WTC11 (cell line): ENCODE data around the gene FHAD1. TPM values are rescaled to one million over a fixed set of nuclear protein-coding genes. Genes with fewer than 3 reads are reported as not detected.

Experiments
- ATAC-seq: fragments of 200-7000 bp; cut with Tn5 transposase; 2 replicates; pipeline ENCODE4 v1.10.0; 2021; ENCODE audit warnings: mild to moderate bottlenecking, moderate library complexity
- CTCF ChIA-PET: fragments of 300-600 bp; sonication (Branson Sonifier 250); formaldehyde crosslinking; loops from one replicate; lab custom pipeline; 2021; ENCODE audit warnings: antibody characterized with exemption; lab: Charles Lee
- POLR2A ChIA-PET: fragments of 350-600 bp; sonication (Branson Sonifier 250); formaldehyde crosslinking; loops from one replicate; lab custom pipeline; 2021; ENCODE audit warnings: antibody characterized with exemption; lab: Charles Lee
- DNase-seq: peaks from one replicate; pipeline ENCODE4 v3.0.0; 2021; ENCODE audit warnings: low spot score
- H3K27ac Mint-ChIP-seq: 2 replicates; pipeline ENCODE4 v1.8.0; 2021; ENCODE audit warnings: mixed read lengths
- H3K27me3 Mint-ChIP-seq: 2 replicates; pipeline ENCODE4 v1.8.0; 2021; ENCODE audit warnings: low read depth, mild to moderate bottlenecking, moderate library complexity, mixed read lengths
- H3K36me3 Mint-ChIP-seq: 2 replicates; pipeline ENCODE4 v1.8.0; 2021; ENCODE audit warnings: mixed read lengths
- H3K4me1 Mint-ChIP-seq: 2 replicates; pipeline ENCODE4 v1.8.0; 2022; ENCODE audit warnings: mixed read lengths
- H3K4me3 Mint-ChIP-seq: 2 replicates; pipeline ENCODE4 v1.8.0; 2021; ENCODE audit warnings: mild to moderate bottlenecking, moderate library complexity, mixed read lengths
- H3K9me3 Mint-ChIP-seq: 2 replicates; pipeline ENCODE4 v1.8.0; 2021; ENCODE audit warnings: mixed read lengths
- CBFB ChIP-seq: sonication (generic); formaldehyde crosslinking; IDR thresholded peaks from 2 replicates; pipeline ENCODE4 v1.8.1; 2022; ENCODE audit warnings: mild to moderate bottlenecking, low read depth, missing genetic modification reagents
- CTCF ChIP-seq: fragments of 200-600 bp; IDR thresholded peaks from 2 replicates; pipeline ENCODE4 v1.8.0; 2022; ENCODE audit warnings: antibody characterized with exemption
- FOXK1 ChIP-seq: sonication (generic); formaldehyde crosslinking; IDR thresholded peaks from 2 replicates; pipeline ENCODE4 v1.8.0; 2022; ENCODE audit warnings: mild to moderate bottlenecking, moderate library complexity, missing genetic modification reagents
- IRF2 ChIP-seq: sonication (generic); formaldehyde crosslinking; IDR thresholded peaks from 2 replicates; pipeline ENCODE4 v1.8.0; 2022; ENCODE audit warnings: low read depth, missing genetic modification reagents, borderline replicate concordance
- NR1H2 ChIP-seq: sonication (generic); formaldehyde crosslinking; IDR thresholded peaks from 2 replicates; pipeline ENCODE4 v1.9.0; 2021; ENCODE audit warnings: mild to moderate bottlenecking, moderate library complexity, missing genetic modification reagents
- NR3C1 ChIP-seq: sonication (generic); formaldehyde crosslinking; conservative IDR thresholded peaks from 2 replicates; pipeline ENCODE4 v1.8.1; 2023; ENCODE audit warnings: low read depth, mild to moderate bottlenecking, missing genetic modification reagents
- TP53 ChIP-seq: sonication (generic); formaldehyde crosslinking; IDR thresholded peaks from 2 replicates; pipeline ENCODE4 v1.8.1; 2023; ENCODE audit warnings: mild to moderate bottlenecking, missing genetic modification reagents
- ZNF121 ChIP-seq: sonication (generic); formaldehyde crosslinking; IDR thresholded peaks from 2 replicates; pipeline ENCODE4 v1.8.0; 2023; ENCODE audit warnings: missing genetic modification reagents
- ZNF263 ChIP-seq: sonication (generic); formaldehyde crosslinking; IDR thresholded peaks from 2 replicates; pipeline ENCODE4 v1.8.1; 2022; ENCODE audit warnings: low read depth, mild to moderate bottlenecking, moderate library complexity, missing genetic modification reagents
- ZNF532 ChIP-seq: fragments of 250-450 bp; sonication (Bioruptor Pico); IDR thresholded peaks from 2 replicates; pipeline ENCODE4 v1.9.0; 2021; ENCODE audit warnings: mild to moderate bottlenecking, borderline replicate concordance
- ZNF671 ChIP-seq: fragments of 250-450 bp; sonication (Bioruptor Pico); IDR thresholded peaks from 2 replicates; pipeline ENCODE4 v1.8.0; 2021; ENCODE audit warnings: mild to moderate bottlenecking
- total RNA-seq: library from RNA; stranded (reverse); gene quantifications from 3 replicates; pipeline ENCODE4 v1.2.3, GENCODE V29; 2021
- TF ChIP-seq, protein P1 (sequence below): sonication (generic); formaldehyde crosslinking; IDR thresholded peaks from 2 replicates; pipeline ENCODE4 v1.8.1; 2023; ENCODE audit warnings: mild to moderate bottlenecking, missing genetic modification reagents, moderate library complexity
- TF ChIP-seq, protein P2 (sequence below): sonication (generic); formaldehyde crosslinking; IDR thresholded peaks from 2 replicates; pipeline ENCODE4 v1.8.0; 2023; ENCODE audit warnings: missing genetic modification reagents
- TF ChIP-seq, protein P3 (sequence below): sonication (generic); formaldehyde crosslinking; IDR thresholded peaks from 2 replicates; pipeline ENCODE4 v1.8.1; 2023; ENCODE audit warnings: mild to moderate bottlenecking, missing genetic modification reagents
- TF ChIP-seq, protein P4 (sequence below): fragments of 250-450 bp; sonication (Bioruptor Pico); IDR thresholded peaks from 2 replicates; pipeline ENCODE4 v2.1.2; 2022; ENCODE audit warnings: mild to moderate bottlenecking, moderate library complexity
- TF ChIP-seq, protein P5 (sequence below): fragments of 250-450 bp; sonication (Bioruptor Pico); IDR thresholded peaks from 2 replicates; pipeline ENCODE4 v1.8.0; 2021; ENCODE audit warnings: mild to moderate bottlenecking

Gene FHAD1
- total RNA-seq, 1 experiment from 2014 or later: 3.0 TPM

- TF ChIP-seq, protein P1, sequence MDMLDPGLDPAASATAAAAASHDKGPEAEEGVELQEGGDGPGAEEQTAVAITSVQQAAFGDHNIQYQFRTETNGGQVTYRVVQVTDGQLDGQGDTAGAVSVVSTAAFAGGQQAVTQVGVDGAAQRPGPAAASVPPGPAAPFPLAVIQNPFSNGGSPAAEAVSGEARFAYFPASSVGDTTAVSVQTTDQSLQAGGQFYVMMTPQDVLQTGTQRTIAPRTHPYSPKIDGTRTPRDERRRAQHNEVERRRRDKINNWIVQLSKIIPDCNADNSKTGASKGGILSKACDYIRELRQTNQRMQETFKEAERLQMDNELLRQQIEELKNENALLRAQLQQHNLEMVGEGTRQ (CRISPR knock-in tag): no peak
- TF ChIP-seq ZNF532 (CRISPR knock-in tag): no peak
- TF ChIP-seq, protein P2, sequence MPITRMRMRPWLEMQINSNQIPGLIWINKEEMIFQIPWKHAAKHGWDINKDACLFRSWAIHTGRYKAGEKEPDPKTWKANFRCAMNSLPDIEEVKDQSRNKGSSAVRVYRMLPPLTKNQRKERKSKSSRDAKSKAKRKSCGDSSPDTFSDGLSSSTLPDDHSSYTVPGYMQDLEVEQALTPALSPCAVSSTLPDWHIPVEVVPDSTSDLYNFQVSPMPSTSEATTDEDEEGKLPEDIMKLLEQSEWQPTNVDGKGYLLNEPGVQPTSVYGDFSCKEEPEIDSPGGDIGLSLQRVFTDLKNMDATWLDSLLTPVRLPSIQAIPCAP: no peak
- TF ChIP-seq, protein P3, sequence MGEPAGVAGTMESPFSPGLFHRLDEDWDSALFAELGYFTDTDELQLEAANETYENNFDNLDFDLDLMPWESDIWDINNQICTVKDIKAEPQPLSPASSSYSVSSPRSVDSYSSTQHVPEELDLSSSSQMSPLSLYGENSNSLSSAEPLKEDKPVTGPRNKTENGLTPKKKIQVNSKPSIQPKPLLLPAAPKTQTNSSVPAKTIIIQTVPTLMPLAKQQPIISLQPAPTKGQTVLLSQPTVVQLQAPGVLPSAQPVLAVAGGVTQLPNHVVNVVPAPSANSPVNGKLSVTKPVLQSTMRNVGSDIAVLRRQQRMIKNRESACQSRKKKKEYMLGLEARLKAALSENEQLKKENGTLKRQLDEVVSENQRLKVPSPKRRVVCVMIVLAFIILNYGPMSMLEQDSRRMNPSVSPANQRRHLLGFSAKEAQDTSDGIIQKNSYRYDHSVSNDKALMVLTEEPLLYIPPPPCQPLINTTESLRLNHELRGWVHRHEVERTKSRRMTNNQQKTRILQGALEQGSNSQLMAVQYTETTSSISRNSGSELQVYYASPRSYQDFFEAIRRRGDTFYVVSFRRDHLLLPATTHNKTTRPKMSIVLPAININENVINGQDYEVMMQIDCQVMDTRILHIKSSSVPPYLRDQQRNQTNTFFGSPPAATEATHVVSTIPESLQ (CRISPR knock-in tag): no peak
These were observed 94.8 kb downstream of the FHAD1 start (continued) for GRCh38 chr1:15341634-15342407.

- DNase-seq (no peak), ATAC-seq (no peak)
- Mint-ChIP-seq H3K27ac (no peak overlapping the region), H3K36me3 (peaks cover 6% of the 10 kb centered on the region), H3K9me3 (peaks cover 11% of the 10 kb centered on the region), H3K4me3 (no peak overlapping the region), H3K27me3 (peaks cover 3% of the 10 kb centered on the region; the same call in 1 of the 2 replicates), H3K4me1 (peaks cover 5% of the 10 kb centered on the region; the same call in 1 of the 2 replicates)
- TF ChIP-seq CBFB (CRISPR knock-in tag) (no peak), ZNF263 (CRISPR knock-in tag) (no peak), ZNF121 (peak; percentile 68; the same call in 1 of the 2 replicates), FOXK1 (CRISPR knock-in tag) (no peak)
- TF ChIP-seq, protein P4, sequence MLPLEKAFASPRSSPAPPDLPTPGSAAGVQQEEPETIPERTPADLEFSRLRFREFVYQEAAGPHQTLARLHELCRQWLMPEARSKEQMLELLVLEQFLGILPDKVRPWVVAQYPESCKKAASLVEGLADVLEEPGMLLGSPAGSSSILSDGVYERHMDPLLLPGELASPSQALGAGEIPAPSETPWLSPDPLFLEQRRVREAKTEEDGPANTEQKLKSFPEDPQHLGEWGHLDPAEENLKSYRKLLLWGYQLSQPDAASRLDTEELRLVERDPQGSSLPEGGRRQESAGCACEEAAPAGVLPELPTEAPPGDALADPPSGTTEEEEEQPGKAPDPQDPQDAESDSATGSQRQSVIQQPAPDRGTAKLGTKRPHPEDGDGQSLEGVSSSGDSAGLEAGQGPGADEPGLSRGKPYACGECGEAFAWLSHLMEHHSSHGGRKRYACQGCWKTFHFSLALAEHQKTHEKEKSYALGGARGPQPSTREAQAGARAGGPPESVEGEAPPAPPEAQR (CRISPR knock-in tag): no peak
- CTCF ChIA-PET: interaction anchor here (1.1 kb wide), 1 partner anchor 19 kb away, joined by 3 read pairs; no protein-coding TSS in a partner anchor
- POLR2A ChIA-PET: no interaction called here
These were observed 95.5 kb downstream of the FHAD1 start for GRCh38 chr1:15342408-15342967.

DNA sequence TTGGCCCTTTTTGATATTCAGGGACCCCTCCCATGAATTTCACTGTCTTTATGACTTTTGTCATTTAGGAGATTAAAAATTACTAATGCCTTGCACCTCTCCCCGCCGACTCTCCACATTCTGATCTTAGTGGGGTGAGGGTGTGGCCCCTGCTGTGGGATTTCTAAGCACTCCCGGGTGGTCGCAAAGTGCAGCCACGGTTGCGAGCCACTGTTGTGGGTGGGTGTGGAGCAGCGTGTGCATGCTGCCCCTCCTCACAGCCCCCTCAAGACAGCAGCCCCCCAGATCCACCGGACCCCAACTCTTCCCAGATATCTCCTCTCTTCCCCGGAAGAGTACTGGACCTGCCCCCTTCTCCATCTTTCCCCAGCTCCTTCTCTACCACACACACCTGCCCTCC is 96.1 kb downstream of the FHAD1 start:
- ChIA-PET POLR2A (no interaction called here), CTCF (interaction anchor here (1.1 kb wide), 1 partner anchor 20 kb away, joined by 3 read pairs; no protein-coding TSS in a partner anchor)
- Mint-ChIP-seq H3K27ac (no peak overlapping the region), H3K27me3 (peaks cover 3% of the 10 kb centered on the region; the same call in 1 of the 2 replicates), H3K4me1 (peaks cover 5% of the 10 kb centered on the region; the same call in 1 of the 2 replicates), H3K4me3 (no peak overlapping the region), H3K9me3 (peaks cover 10% of the 10 kb centered on the region), H3K36me3 (peaks cover 4% of the 10 kb centered on the region)
- no peak for DNase-seq
- ATAC-seq: no peak
- TF ChIP-seq IRF2 (CRISPR knock-in tag) (no peak), TP53 (no peak), NR3C1 (CRISPR knock-in tag) (no peak), ZNF671 (CRISPR knock-in tag) (no peak), NR1H2 (CRISPR knock-in tag) (no peak), CTCF (no peak)
- TF ChIP-seq, protein P5, sequence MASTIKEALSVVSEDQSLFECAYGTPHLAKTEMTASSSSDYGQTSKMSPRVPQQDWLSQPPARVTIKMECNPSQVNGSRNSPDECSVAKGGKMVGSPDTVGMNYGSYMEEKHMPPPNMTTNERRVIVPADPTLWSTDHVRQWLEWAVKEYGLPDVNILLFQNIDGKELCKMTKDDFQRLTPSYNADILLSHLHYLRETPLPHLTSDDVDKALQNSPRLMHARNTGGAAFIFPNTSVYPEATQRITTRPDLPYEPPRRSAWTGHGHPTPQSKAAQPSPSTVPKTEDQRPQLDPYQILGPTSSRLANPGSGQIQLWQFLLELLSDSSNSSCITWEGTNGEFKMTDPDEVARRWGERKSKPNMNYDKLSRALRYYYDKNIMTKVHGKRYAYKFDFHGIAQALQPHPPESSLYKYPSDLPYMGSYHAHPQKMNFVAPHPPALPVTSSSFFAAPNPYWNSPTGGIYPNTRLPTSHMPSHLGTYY (CRISPR knock-in tag): no peak
- TF ChIP-seq, protein P3 (CRISPR knock-in tag): no peak
